Stomach (tissue), 4 donors: ENCODE results near the gene IFIH1.

Experiments
- CTCF ChIP-seq, 7 experiments: fragments of 450-650 bp in 4 of 7; fragments of 200-600 bp in 3 of 7; sonication (generic) in 3 of 7; IDR thresholded peaks; one replicate each; pipeline ENCODE4 v1.5.1; 2016 to 2019; ENCODE audit warnings: antibody characterized with exemption in 7 of 7, control low read depth in 2 of 7, mild to moderate bottlenecking in 1 of 7
- POLR2A ChIP-seq, 4 donors: fragments of 450-650 bp; IDR thresholded peaks; one replicate each; pipeline ENCODE4 v1.6.1; 2016; ENCODE audit warnings: antibody characterized with exemption in 4 of 4, control low read depth in 2 of 4, mild to moderate bottlenecking in 1 of 4, moderate library complexity in 1 of 4

- TF ChIP-seq POLR2A (IDR thresholded peaks at IDR 0.05) (no peak), CTCF (IDR thresholded peaks at IDR 0.05) (no peak)
These were observed 65.0 kb downstream of the IFIH1 start for GRCh38 chr2:162253435-162253834.
